MCF 10A (cell line): ENCODE results near the gene MAPKAP1. TPM values are rescaled to one million over a fixed set of nuclear protein-coding genes. Genes with fewer than 3 reads are reported as not detected.

Experiments used
- BruUV-seq: library from RNA; stranded (reverse); fragments of 400-500 nt; replicated peaks from 2 replicates; lab custom pipeline; 2021; lab: Mats Ljungman, UMichigan
- CTCF ChIA-PET: fragments of 300-600 bp; sonication (Branson Sonifier 250); formaldehyde crosslinking; extraction: SDS; loops from one replicate; lab custom pipeline; 2021; ENCODE audit warnings: antibody characterized with exemption, inconsistent platforms; lab: Yijun Ruan, JAX
- POLR2A ChIA-PET: fragments of 300-600, 350-650 bp; sonication (Branson Sonifier 250); formaldehyde crosslinking; extraction: SDS; loops from one replicate; lab custom pipeline; 2020; ENCODE audit warnings: antibody characterized with exemption, inconsistent platforms; lab: Yijun Ruan, JAX
- DNase-seq: peaks from one replicate; pipeline ENCODE4 v3.0.0-alpha.2; 2018; ENCODE audit not compliant: unreplicated experiment
- H3K27ac Mint-ChIP-seq: one replicate; pipeline ENCODE4 v1.8.0; 2022; ENCODE audit warnings: mild to moderate bottlenecking, low read depth, mixed read lengths; ENCODE audit not compliant: unreplicated experiment
- H3K27me3 Mint-ChIP-seq: one replicate; pipeline ENCODE4 v1.8.0; 2022; ENCODE audit warnings: mixed read lengths; ENCODE audit not compliant: insufficient read depth, unreplicated experiment
- H3K36me3 Mint-ChIP-seq: one replicate; pipeline ENCODE4 v1.8.0; 2022; ENCODE audit warnings: mild to moderate bottlenecking, moderate library complexity, mixed read lengths; ENCODE audit not compliant: insufficient read depth, unreplicated experiment
- H3K4me1 Mint-ChIP-seq: one replicate; pipeline ENCODE4 v1.8.0; 2022; ENCODE audit warnings: mixed read lengths; ENCODE audit not compliant: insufficient read depth, unreplicated experiment
- H3K4me3 Mint-ChIP-seq: one replicate; pipeline ENCODE4 v1.8.0; 2022; ENCODE audit warnings: mild to moderate bottlenecking, moderate library complexity, mixed read lengths; ENCODE audit not compliant: unreplicated experiment
- H3K9me3 Mint-ChIP-seq: one replicate; pipeline ENCODE4 v1.8.0; 2022; ENCODE audit warnings: mixed read lengths; ENCODE audit not compliant: unreplicated experiment
- intact Hi-C: fragments of 100-400 bp; cut with micrococcal nuclease; formaldehyde crosslinking; loops from 2 replicates; pipeline ENCODE4 v1.14.1; 2022
- total RNA-seq: library from RNA; stranded (reverse); gene quantifications from 2 replicates; pipeline ENCODE4 v1.2.3, GENCODE V29; 2022
- TF ChIP-seq, protein P1 (sequence below): fragments of 200-600 bp; IDR thresholded peaks from one replicate; pipeline ENCODE4 v1.8.0; 2022; ENCODE audit warnings: antibody characterized with exemption, mild to moderate bottlenecking; ENCODE audit not compliant: unreplicated experiment

MAPKAP1 gene
- total RNA-seq, 1 experiment from 2014 or later, result 74.9 TPM

GRCh38 chr9:125652233-125652594, 54.8 kb downstream of the MAPKAP1 start:
- Mint-ChIP-seq H3K4me3 (no peak overlapping the region), H3K36me3 (peaks cover 9% of the 10 kb centered on the region), H3K4me1 (peaks cover 20% of the 10 kb centered on the region), H3K9me3 (no peaks in the 10 kb centered on the region), H3K27me3 (no peaks in the 10 kb centered on the region), H3K27ac (no peak overlapping the region)
- TF ChIP-seq, protein P1, sequence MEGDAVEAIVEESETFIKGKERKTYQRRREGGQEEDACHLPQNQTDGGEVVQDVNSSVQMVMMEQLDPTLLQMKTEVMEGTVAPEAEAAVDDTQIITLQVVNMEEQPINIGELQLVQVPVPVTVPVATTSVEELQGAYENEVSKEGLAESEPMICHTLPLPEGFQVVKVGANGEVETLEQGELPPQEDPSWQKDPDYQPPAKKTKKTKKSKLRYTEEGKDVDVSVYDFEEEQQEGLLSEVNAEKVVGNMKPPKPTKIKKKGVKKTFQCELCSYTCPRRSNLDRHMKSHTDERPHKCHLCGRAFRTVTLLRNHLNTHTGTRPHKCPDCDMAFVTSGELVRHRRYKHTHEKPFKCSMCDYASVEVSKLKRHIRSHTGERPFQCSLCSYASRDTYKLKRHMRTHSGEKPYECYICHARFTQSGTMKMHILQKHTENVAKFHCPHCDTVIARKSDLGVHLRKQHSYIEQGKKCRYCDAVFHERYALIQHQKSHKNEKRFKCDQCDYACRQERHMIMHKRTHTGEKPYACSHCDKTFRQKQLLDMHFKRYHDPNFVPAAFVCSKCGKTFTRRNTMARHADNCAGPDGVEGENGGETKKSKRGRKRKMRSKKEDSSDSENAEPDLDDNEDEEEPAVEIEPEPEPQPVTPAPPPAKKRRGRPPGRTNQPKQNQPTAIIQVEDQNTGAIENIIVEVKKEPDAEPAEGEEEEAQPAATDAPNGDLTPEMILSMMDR, result no peak
- BruUV-seq, result no TSS peak
- no peak for DNase-seq
- POLR2A ChIA-PET, result no interaction called here
- intact Hi-C loops, result no loop called here
- CTCF ChIA-PET, result interaction anchor here (0.7 kb wide), 1 partner anchor 69 kb away, joined by 3 read pairs; no protein-coding TSS in a partner anchor

DNA sequence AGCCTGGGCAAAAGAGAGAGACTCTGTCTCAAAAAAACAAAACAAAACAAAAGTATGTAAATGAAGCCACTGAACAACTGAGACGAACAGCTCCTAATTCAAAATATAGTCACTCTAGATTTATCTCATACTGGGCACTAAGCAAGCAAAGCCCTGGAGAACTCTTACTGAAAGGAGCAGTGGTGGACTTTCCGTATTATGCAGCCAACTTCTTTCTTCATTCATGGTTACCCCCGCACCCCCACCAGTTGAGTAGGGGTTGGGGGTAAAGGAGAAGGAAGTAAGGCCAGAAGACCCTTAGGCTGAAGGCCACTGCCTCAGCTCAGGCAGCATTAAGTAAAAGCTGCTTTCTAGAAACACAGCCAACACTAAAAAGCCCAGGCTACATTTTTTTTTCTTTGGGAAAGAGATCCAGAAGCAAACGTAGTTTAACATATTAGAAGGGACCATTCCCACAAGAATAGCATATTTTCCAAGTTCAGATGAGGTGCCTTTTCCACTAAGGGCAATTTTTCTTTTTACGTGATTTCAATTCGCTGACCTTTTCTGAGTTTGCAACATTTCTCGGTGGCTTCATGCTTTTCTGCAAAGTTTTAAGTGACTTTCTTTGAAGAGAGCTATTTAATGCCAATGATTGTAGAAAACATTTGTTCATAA, 55.3 kb downstream of the MAPKAP1 start:
- ChIA-PET POLR2A (no interaction called here), CTCF (interaction anchor here (0.7 kb wide), 1 partner anchor 68 kb away, joined by 3 read pairs; no protein-coding TSS in a partner anchor)
- Mint-ChIP-seq H3K4me1 (peaks cover 20% of the 10 kb centered on the region), H3K36me3 (peaks cover 9% of the 10 kb centered on the region), H3K9me3 (no peaks in the 10 kb centered on the region), H3K27me3 (no peaks in the 10 kb centered on the region), H3K4me3 (no peak overlapping the region), H3K27ac (no peak overlapping the region)
- no TSS peak for BruUV-seq
- TF ChIP-seq, protein P1, result no peak
- DNase-seq, result no peak
- intact Hi-C loops, result no loop called here

GRCh38 chr9:125650271-125650737, 56.7 kb downstream of the MAPKAP1 start:
- no TSS peak for BruUV-seq
- peak; percentile 66 for DNase-seq
- Mint-ChIP-seq H3K9me3 (no peaks in the 10 kb centered on the region), H3K4me1 (peaks cover 20% of the 10 kb centered on the region), H3K27me3 (no peaks in the 10 kb centered on the region), H3K4me3 (peak overlapping the region; percentile 44), H3K36me3 (peaks cover 9% of the 10 kb centered on the region), H3K27ac (peak overlapping the region; percentile 93)
- POLR2A ChIA-PET, result interaction anchor here (0.8 to 1.5 kb wide), 4 partner anchors 8 to 108 kb away, joined by 3 to 7 read pairs (median 3); partner anchors contain the start of gene MAPKAP1
- TF ChIP-seq, protein P1, result no peak
- intact Hi-C loops, result no loop called here
- CTCF ChIA-PET, result interaction anchor here (0.7 to 1.3 kb wide), 2 partner anchors 9 to 92 kb away, joined by 5 read pairs; no protein-coding TSS in a partner anchor

DNA sequence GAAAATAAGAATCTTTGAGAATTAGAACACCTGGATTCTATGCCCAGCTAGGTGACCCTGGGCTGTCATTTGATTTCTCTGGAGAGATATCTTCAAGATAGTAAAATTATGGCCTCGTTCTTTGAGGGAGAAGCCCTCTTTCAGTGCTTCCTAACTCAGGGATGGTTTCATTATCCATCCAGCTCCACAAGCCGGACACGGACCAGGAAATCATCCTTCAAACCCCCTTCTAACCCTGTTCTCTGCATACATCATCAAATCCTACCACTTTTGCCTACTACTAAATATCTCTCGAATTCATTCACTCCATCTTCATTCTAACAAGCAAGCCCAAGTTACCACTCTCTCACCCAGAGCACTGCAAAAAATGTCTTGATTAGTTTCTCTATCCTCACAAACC, 57.2 kb downstream of the MAPKAP1 start:
- DNase-seq, result no peak
- BruUV-seq, result TSS peak; percentile 88

More for the DNA sequence above, 57.2 kb downstream of the MAPKAP1 start:
- ChIA-PET CTCF (interaction anchor here (0.7 to 1.3 kb wide), 2 partner anchors 9 to 91 kb away, joined by 5 read pairs; no protein-coding TSS in a partner anchor), POLR2A (interaction anchor here (0.8 to 1.5 kb wide), 4 partner anchors 9 to 108 kb away, joined by 3 to 7 read pairs (median 3); partner anchors contain the start of gene MAPKAP1)
- Mint-ChIP-seq H3K4me1 (peaks cover 20% of the 10 kb centered on the region), H3K9me3 (no peaks in the 10 kb centered on the region), H3K27ac (peak overlapping the region; percentile 93), H3K4me3 (peak overlapping the region; percentile 44), H3K36me3 (peaks cover 9% of the 10 kb centered on the region), H3K27me3 (no peaks in the 10 kb centered on the region)
- intact Hi-C loops, result no loop called here
- TF ChIP-seq, protein P1, result no peak
